Mesenchymal stem cell (in vitro differentiated cells and primary cell): ENCODE data around the gene PDP2.
"Not testable (repeated sequence)": the region's sequence is repeated elsewhere in the genome, so short reads cannot be mapped to it uniquely, and the experiment has no call there.

ENCODE experiments used
- DNase-seq: peaks from one replicate; pipeline ENCODE4 v3.0.0-alpha.2; 2013
- H2AFZ ChIP-seq: one replicate; pipeline ENCODE4 v1.6.1; 2013; ENCODE audit warnings: low read depth, mild to moderate bottlenecking, control low read depth, inconsistent platforms, low read length, moderate library complexity
- H2AK5ac ChIP-seq: 2 replicates; pipeline ENCODE4 v1.6.1; 2013; ENCODE audit warnings: low read length, moderate library complexity, mild to moderate bottlenecking, inconsistent platforms; ENCODE audit not compliant: severe bottlenecking
- H2BK120ac ChIP-seq: one replicate; pipeline ENCODE4 v1.6.1; 2013; ENCODE audit warnings: low read depth, mild to moderate bottlenecking, inconsistent platforms, low read length, moderate library complexity
- H2BK12ac ChIP-seq, 2 experiments: one replicate each; pipeline ENCODE4 v1.6.1; 2013; ENCODE audit warnings: inconsistent platforms in 2 of 2, low read length in 2 of 2, mild to moderate bottlenecking in 2 of 2, moderate library complexity in 2 of 2, control low read depth in 1 of 2
- H2BK15ac ChIP-seq: one replicate; pipeline ENCODE4 v1.6.1; 2013; ENCODE audit warnings: mild to moderate bottlenecking, low read depth, inconsistent platforms; ENCODE audit not compliant: poor library complexity, severe bottlenecking
- H2BK5ac ChIP-seq: 2 replicates; pipeline ENCODE4 v1.6.1; 2013; ENCODE audit warnings: low read depth, mild to moderate bottlenecking, low read length, control low read depth, inconsistent platforms; ENCODE audit not compliant: poor library complexity, severe bottlenecking
- H3K14ac ChIP-seq, 2 experiments: one replicate each; pipeline ENCODE4 v1.6.1; 2013; ENCODE audit warnings: inconsistent platforms in 2 of 2, low read length in 2 of 2, control low read depth in 1 of 2, mild to moderate bottlenecking in 1 of 2, moderate library complexity in 1 of 2
- H3K18ac ChIP-seq, 2 experiments: one replicate each; pipeline ENCODE4 v1.6.1; 2013; ENCODE audit warnings: inconsistent platforms in 2 of 2, low read length in 2 of 2, control low read depth in 1 of 2, low read depth in 1 of 2, mild to moderate bottlenecking in 1 of 2
- H3K23ac ChIP-seq, 2 experiments: one replicate each; pipeline ENCODE4 v1.6.1; 2013; ENCODE audit warnings: inconsistent platforms in 2 of 2, low read length in 2 of 2, mild to moderate bottlenecking in 2 of 2, moderate library complexity in 2 of 2, control low read depth in 1 of 2
- H3K27ac ChIP-seq: 2 replicates; pipeline ENCODE4 v1.5.1; 2013; ENCODE audit warnings: mild to moderate bottlenecking, moderate library complexity, low read length, control low read depth, inconsistent platforms; ENCODE audit not compliant: poor library complexity, severe bottlenecking
- H3K27me3 ChIP-seq, 2 experiments: 2 replicates each; pipeline versions ENCODE4 v1.6.1 to v1.7.0; 2013; ENCODE audit warnings: low read length in 2 of 2, mild to moderate bottlenecking in 2 of 2, moderate library complexity in 2 of 2, control low read depth in 1 of 2, inconsistent platforms in 1 of 2; ENCODE audit not compliant: control insufficient read depth in 1 of 2, insufficient read depth in 1 of 2
- H3K36me3 ChIP-seq, 2 experiments: 2 replicates each; pipeline versions ENCODE4 v1.6.1 to v1.7.0; 2013; ENCODE audit warnings: low read length in 2 of 2, control low read depth in 1 of 2, inconsistent platforms in 1 of 2, low read depth in 1 of 2, mild to moderate bottlenecking in 1 of 2; ENCODE audit not compliant: insufficient read depth in 2 of 2, control insufficient read depth in 1 of 2
- H3K4ac ChIP-seq, 2 experiments: one replicate each; pipeline ENCODE4 v1.6.1; 2013; ENCODE audit warnings: inconsistent platforms in 2 of 2, low read length in 2 of 2, mild to moderate bottlenecking in 2 of 2, moderate library complexity in 2 of 2, control low read depth in 1 of 2, low read depth in 1 of 2
- H3K4me1 ChIP-seq: 2 replicates; pipeline ENCODE4 v1.6.1; 2013; ENCODE audit warnings: low read depth, low read length, control low read depth; ENCODE audit not compliant: control insufficient read depth, insufficient read depth
- H3K4me2 ChIP-seq: 2 replicates; pipeline ENCODE4 v1.6.1; 2013; ENCODE audit warnings: low read length, mild to moderate bottlenecking, inconsistent platforms; ENCODE audit not compliant: poor library complexity, severe bottlenecking
- H3K4me3 ChIP-seq, 2 experiments: 2 replicates each; pipeline versions ENCODE4 v1.5.1 to v1.7.0; 2013; ENCODE audit warnings: low read length in 2 of 2, mild to moderate bottlenecking in 2 of 2, control low read depth in 1 of 2, low read depth in 1 of 2; ENCODE audit not compliant: insufficient read depth in 1 of 2
- H3K79me1 ChIP-seq: replicated peaks from 2 replicates; pipeline ENCODE4 v1.6.1; 2013; ENCODE audit warnings: mild to moderate bottlenecking, control low read depth, low read length, inconsistent platforms; ENCODE audit not compliant: poor library complexity, severe bottlenecking
- H3K9ac ChIP-seq: 2 replicates; pipeline ENCODE4 v1.7.0; 2013; ENCODE audit warnings: mild to moderate bottlenecking, low read length, moderate library complexity
- H3K9me3 ChIP-seq: 2 replicates; pipeline ENCODE4 v1.7.0; 2013; ENCODE audit warnings: mild to moderate bottlenecking, low read length; ENCODE audit not compliant: control insufficient read depth
- H4K8ac ChIP-seq: one replicate; pipeline ENCODE4 v1.6.1; 2013; ENCODE audit warnings: inconsistent platforms, mild to moderate bottlenecking, low read length, moderate library complexity
- H4K91ac ChIP-seq: one replicate; pipeline ENCODE4 v1.6.1; 2013; ENCODE audit warnings: mild to moderate bottlenecking, low read length, inconsistent platforms
- WGBS: methylation state at CpG from one replicate; pipeline ENCODE4 v1.1.7; 2013; ENCODE audit warnings: mixed read lengths; 5-methylcytosine and 5-hydroxymethylcytosine counted together

The PDP2 gene

GRCh38 chr16:66933776-66934137 is 53.4 kb downstream of the PDP2 start:
- Histone ChIP-seq H3K4ac (peak overlapping the region; percentile 57 to 95), H4K91ac (peak overlapping the region; percentile 94), H3K18ac (peak overlapping the region; percentile 86 to 98), H3K4me2 (peak overlapping the region; percentile 65), H2AK5ac (peak overlapping the region; percentile 68), H3K23ac (peak overlapping the region in 1 of 2 experiments; percentile 34), H2BK12ac (peak overlapping the region in 1 of 2 experiments; percentile 24), H2BK5ac (peak overlapping the region; percentile 15), H3K79me1 (peaks cover 27% of the 10 kb centered on the region), H3K14ac (peak overlapping the region in 1 of 2 experiments; percentile 87), H3K27ac (peak overlapping the region; percentile 40), H2AFZ (peak overlapping the region; percentile 67), H3K9ac (peak overlapping the region; percentile 100), H3K27me3 (no peaks in the 10 kb centered on the region), H4K8ac (peak overlapping the region; percentile 96), H3K9me3 (no peaks in the 10 kb centered on the region), H3K36me3 (peaks cover 26 to 35% of the 10 kb centered on the region in 2 experiments), H3K4me1 (peaks cover 29% of the 10 kb centered on the region), H2BK15ac (peak overlapping the region; percentile 71), H2BK120ac (peak overlapping the region; percentile 69), H3K4me3 (peak overlapping the region; percentile 94 to 99)
- no peak for DNase-seq
- WGBS: 4% methylated on average over 9 of the region's 12 CpGs

GRCh38 chr16:66934138-66934838 is 54.0 kb downstream of the PDP2 start, which contains the start of gene CIAO2B:
Gene CIAO2B, minus strand, starts transcription at chr16:66934402. Its CDS starts 38 bp downstream, at chr16:66934364.
- H3K4me2 ChIP-seq: peak within 1 kb of the TSS; percentile 65

GRCh38 chr16:66934839-66935313 is 54.6 kb downstream of the PDP2 start:
- H2BK12ac ChIP-seq: peak overlapping the region in 1 of 2 experiments; percentile 83
- H2AK5ac ChIP-seq, H3K9me3 ChIP-seq, H2BK15ac ChIP-seq, DNase-seq, H2BK5ac ChIP-seq, H3K27me3 ChIP-seq: not testable (repeated sequence)
- peak overlapping the region; percentile 94 to 99 for H3K4me3 ChIP-seq
- H3K79me1 ChIP-seq: peaks cover 37% of the 10 kb centered on the region
- H3K4me1 ChIP-seq: peaks cover 29% of the 10 kb centered on the region
- peak overlapping the region in 1 of 2 experiments; percentile 98 for H3K14ac ChIP-seq
- H2AFZ ChIP-seq: peak overlapping the region; percentile 33
- H3K23ac ChIP-seq: peak overlapping the region in 1 of 2 experiments; percentile 70
- peak overlapping the region; percentile 65 for H3K4me2 ChIP-seq
- H3K4ac ChIP-seq: peak overlapping the region; percentile 90 to 96
- H4K91ac ChIP-seq: peak overlapping the region; percentile 91
- H3K9ac ChIP-seq: peak overlapping the region; percentile 100
- H4K8ac ChIP-seq: peak overlapping the region; percentile 96
- WGBS: 7% methylated on average over 21 of the region's 24 CpGs
- H3K27ac ChIP-seq: peak overlapping the region; percentile 74
- peaks cover 35 to 46% of the 10 kb centered on the region in 2 experiments for H3K36me3 ChIP-seq
- peak overlapping the region; percentile 69 for H2BK120ac ChIP-seq
- peak overlapping the region; percentile 98 for H3K18ac ChIP-seq

More at GRCh38 chr16:66934138-66934838, 54.0 kb downstream of the PDP2 start, which contains the start of gene CIAO2B:
- Histone ChIP-seq H3K4me1 (peaks cover 29% of the 10 kb centered on the region), H3K4me3 (peak within 1 kb of the TSS; percentile 94 to 99), H2AK5ac (peak within 1 kb of the TSS; percentile 68), H2BK5ac (peak within 1 kb of the TSS; percentile 15), H3K27me3 (no peaks in the 10 kb centered on the region), H3K14ac (peak within 1 kb of the TSS in 1 of 2 experiments; percentile 98), H3K4ac (peak within 1 kb of the TSS; percentile 95 to 96), H3K36me3 (peaks cover 31 to 40% of the 10 kb centered on the region in 2 experiments), H3K9me3 (no peaks in the 10 kb centered on the region), H3K9ac (peak within 1 kb of the TSS; percentile 100), H3K23ac (peak within 1 kb of the TSS in 1 of 2 experiments; percentile 70), H4K8ac (peak within 1 kb of the TSS; percentile 96), H4K91ac (peak within 1 kb of the TSS; percentile 94), H2BK120ac (peak within 1 kb of the TSS; percentile 69), H2AFZ (peak within 1 kb of the TSS; percentile 67), H2BK15ac (peak within 1 kb of the TSS; percentile 71), H2BK12ac (peak within 1 kb of the TSS in 1 of 2 experiments; percentile 83), H3K18ac (peak within 1 kb of the TSS; percentile 98), H3K27ac (peak within 1 kb of the TSS; percentile 74), H3K79me1 (peaks cover 32% of the 10 kb centered on the region)
- DNase-seq: peak; percentile 89
- under 1% methylated on average over 58 of the region's 76 CpGs for WGBS
